Activated B cell treated with CpG ODN at 0.5 μM for 24 hours (primary cell): ENCODE measurements around the gene EHBP1. TPM values are rescaled to one million over a fixed set of nuclear protein-coding genes. Genes with fewer than 3 reads are reported as not detected.

Source experiments
- ATAC-seq: fragments of 200-7000 bp; cut with Tn5 transposase; one replicate; pipeline ENCODE4 v1.10.0; 2021; ENCODE audit warnings: low read depth, mild to moderate bottlenecking, moderate library complexity
- CTCF ChIA-PET: fragments of 350-600 bp; sonication (Branson Sonifier 250); formaldehyde crosslinking; loops from one replicate; lab custom pipeline; 2021; ENCODE audit warnings: antibody characterized with exemption; lab: Charles Lee
- POLR2A ChIA-PET: fragments of 350-600 bp; sonication (Branson Sonifier 250); formaldehyde crosslinking; loops from one replicate; lab custom pipeline; 2021; ENCODE audit warnings: antibody characterized with exemption; lab: Charles Lee
- DNase-seq: peaks from one replicate; pipeline ENCODE4 v3.0.0; 2022
- H3K27ac Mint-ChIP-seq: one replicate; pipeline ENCODE4 v1.8.0; 2020; ENCODE audit warnings: mixed read lengths
- H3K27me3 Mint-ChIP-seq: one replicate; pipeline ENCODE4 v1.8.0; 2021; ENCODE audit warnings: mixed read lengths
- H3K36me3 Mint-ChIP-seq: one replicate; pipeline ENCODE4 v1.8.0; 2021; ENCODE audit warnings: low read depth, mixed read lengths
- H3K4me1 Mint-ChIP-seq: one replicate; pipeline ENCODE4 v1.8.0; 2021; ENCODE audit warnings: mixed read lengths
- H3K4me3 Mint-ChIP-seq: one replicate; pipeline ENCODE4 v1.8.0; 2020; ENCODE audit warnings: mild to moderate bottlenecking, mixed read lengths
- H3K9me3 Mint-ChIP-seq: one replicate; pipeline ENCODE4 v1.8.0; 2020; ENCODE audit warnings: mixed read lengths
- intact Hi-C: fragments of 100-400 bp; cut with micrococcal nuclease; formaldehyde crosslinking; loops from one replicate; pipeline ENCODE4 v1.15.1; 2024
- total RNA-seq: library from RNA; stranded (reverse); gene quantifications from 2 replicates; pipeline ENCODE4 v1.2.3, GENCODE V29; 2022
- TF ChIP-seq, protein P1 (sequence below): fragments of 200-600 bp; IDR thresholded peaks from one replicate; pipeline ENCODE4 v1.8.0; 2022; ENCODE audit warnings: antibody characterized with exemption, mild to moderate bottlenecking

EHBP1 gene
- total RNA-seq, 1 donor from 2014 or later = 24.0 TPM

GRCh38 chr2:63049970-63050333 lies 344.4 kb downstream of the EHBP1 start:
- peaks cover 7% of the 10 kb centered on the region for H3K36me3 Mint-ChIP-seq
- POLR2A ChIA-PET = interaction anchor here (0.9 kb wide), 1 partner anchor 10 kb away, joined by 3 read pairs; no protein-coding TSS in a partner anchor
- peaks cover 70% of the 10 kb centered on the region for H3K4me1 Mint-ChIP-seq
- TF ChIP-seq, protein P1, sequence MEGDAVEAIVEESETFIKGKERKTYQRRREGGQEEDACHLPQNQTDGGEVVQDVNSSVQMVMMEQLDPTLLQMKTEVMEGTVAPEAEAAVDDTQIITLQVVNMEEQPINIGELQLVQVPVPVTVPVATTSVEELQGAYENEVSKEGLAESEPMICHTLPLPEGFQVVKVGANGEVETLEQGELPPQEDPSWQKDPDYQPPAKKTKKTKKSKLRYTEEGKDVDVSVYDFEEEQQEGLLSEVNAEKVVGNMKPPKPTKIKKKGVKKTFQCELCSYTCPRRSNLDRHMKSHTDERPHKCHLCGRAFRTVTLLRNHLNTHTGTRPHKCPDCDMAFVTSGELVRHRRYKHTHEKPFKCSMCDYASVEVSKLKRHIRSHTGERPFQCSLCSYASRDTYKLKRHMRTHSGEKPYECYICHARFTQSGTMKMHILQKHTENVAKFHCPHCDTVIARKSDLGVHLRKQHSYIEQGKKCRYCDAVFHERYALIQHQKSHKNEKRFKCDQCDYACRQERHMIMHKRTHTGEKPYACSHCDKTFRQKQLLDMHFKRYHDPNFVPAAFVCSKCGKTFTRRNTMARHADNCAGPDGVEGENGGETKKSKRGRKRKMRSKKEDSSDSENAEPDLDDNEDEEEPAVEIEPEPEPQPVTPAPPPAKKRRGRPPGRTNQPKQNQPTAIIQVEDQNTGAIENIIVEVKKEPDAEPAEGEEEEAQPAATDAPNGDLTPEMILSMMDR = no peak
- DNase-seq (peak; percentile 45), ATAC-seq (no peak)
- CTCF ChIA-PET = no interaction called here
- H3K27me3 Mint-ChIP-seq = peaks cover 76% of the 10 kb centered on the region
- H3K27ac Mint-ChIP-seq = no peak overlapping the region
- peak overlapping the region; percentile 87 for H3K4me3 Mint-ChIP-seq
- intact Hi-C loops = loop anchor here (1.0 to 5.0 kb wide), 3 partner anchors 8 to 791 kb away; partner anchors contain the start of genes EHBP1 and UGP2
- no peaks in the 10 kb centered on the region for H3K9me3 Mint-ChIP-seq

- Mint-ChIP-seq H3K36me3 (peaks cover 4% of the 10 kb centered on the region), H3K4me1 (peaks cover 74% of the 10 kb centered on the region), H3K9me3 (no peaks in the 10 kb centered on the region), H3K27ac (no peak within 1 kb of the TSS), H3K27me3 (peaks cover 75% of the 10 kb centered on the region), H3K4me3 (peak within 1 kb of the TSS; percentile 87)
- intact Hi-C loops = loop anchor here (1.0 kb wide), 2 partner anchors 8 to 791 kb away; partner anchors contain the start of gene UGP2
- POLR2A ChIA-PET = no interaction called here
- peak; percentile 58 for DNase-seq
- CTCF ChIA-PET = no interaction called here
- peak; percentile 86 for ATAC-seq
- TF ChIP-seq, protein P1 = no peak
Measured at GRCh38 chr2:63050334-63051041, 345.0 kb downstream of the EHBP1 start, which contains the start of gene OTX1. Gene OTX1 (plus strand): TSS chr2:63050830. CDS start chr2:63052991, 2,161 bp downstream.

DNA sequence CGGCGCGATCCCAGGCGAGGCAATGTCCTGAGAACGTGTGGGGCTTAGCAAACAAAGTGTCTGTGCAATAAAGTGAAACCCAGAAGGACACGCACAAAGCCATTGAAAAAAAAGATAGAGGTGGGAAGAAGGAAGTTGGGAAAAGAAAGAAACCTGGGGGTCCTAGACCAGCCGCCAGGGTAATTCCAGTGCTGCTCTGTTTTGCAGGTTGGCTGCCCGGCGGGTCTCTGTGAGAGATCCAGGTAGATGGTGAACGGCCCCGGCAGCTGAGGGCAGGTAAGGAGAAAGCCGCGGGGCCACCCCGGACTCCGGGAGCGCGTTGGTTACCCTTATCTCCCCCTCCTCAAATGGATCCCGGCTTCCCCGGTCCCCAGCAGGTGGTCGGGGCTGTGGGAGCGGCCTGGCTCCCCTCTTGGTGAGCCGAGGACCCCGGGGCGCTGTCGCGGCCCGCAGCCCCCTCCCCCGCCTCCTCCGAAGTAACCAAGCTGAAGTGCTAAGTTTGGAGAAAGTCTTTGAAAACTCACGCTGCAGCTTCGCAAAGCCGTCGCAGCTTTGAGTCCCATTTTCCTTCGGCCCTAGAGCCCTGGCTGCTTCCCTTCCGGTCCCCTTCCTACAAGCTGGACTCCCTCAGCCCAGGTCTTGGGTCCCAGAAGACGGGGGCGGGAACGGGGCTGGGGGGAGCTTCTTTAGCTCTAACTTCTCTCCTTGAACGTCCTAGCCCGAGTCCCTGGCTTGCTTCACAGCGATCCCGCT lies 345.7 kb downstream of the EHBP1 start:
- no peak overlapping the region for H3K27ac Mint-ChIP-seq
- peaks cover 82% of the 10 kb centered on the region for H3K4me1 Mint-ChIP-seq
- POLR2A ChIA-PET = interaction anchor here (0.7 kb wide), 1 partner anchor 273 kb away, joined by 3 read pairs; no protein-coding TSS in a partner anchor
- H3K27me3 Mint-ChIP-seq = peaks cover 75% of the 10 kb centered on the region
- H3K9me3 Mint-ChIP-seq = no peaks in the 10 kb centered on the region
- ATAC-seq (no peak), DNase-seq (peak; percentile 37)
- no peaks in the 10 kb centered on the region for H3K36me3 Mint-ChIP-seq
- peak overlapping the region; percentile 83 for H3K4me3 Mint-ChIP-seq
- CTCF ChIA-PET = no interaction called here
- intact Hi-C loops = no loop called here
- TF ChIP-seq, protein P1 = no peak

- Mint-ChIP-seq H3K4me1 (peaks cover 85% of the 10 kb centered on the region), H3K9me3 (no peaks in the 10 kb centered on the region), H3K27ac (no peak overlapping the region), H3K36me3 (no peaks in the 10 kb centered on the region), H3K4me3 (peak overlapping the region; percentile 83), H3K27me3 (peaks cover 75% of the 10 kb centered on the region)
- intact Hi-C loops = no loop called here
- DNase-seq (peak; percentile 22), ATAC-seq (no peak)
- TF ChIP-seq, protein P1 = no peak
- CTCF ChIA-PET = no interaction called here
- POLR2A ChIA-PET = no interaction called here
Measured at GRCh38 chr2:63051795-63052333, 346.4 kb downstream of the EHBP1 start.
